GM21515 (cell line): ENCODE results near the gene PRR36.

Source experiments
- ATAC-seq: cut with Tn5 transposase; IDR thresholded peaks from one replicate; pipeline ENCODE4 v1.9.1; 2021; ENCODE audit not compliant: unreplicated experiment

Gene PRR36

DNA sequence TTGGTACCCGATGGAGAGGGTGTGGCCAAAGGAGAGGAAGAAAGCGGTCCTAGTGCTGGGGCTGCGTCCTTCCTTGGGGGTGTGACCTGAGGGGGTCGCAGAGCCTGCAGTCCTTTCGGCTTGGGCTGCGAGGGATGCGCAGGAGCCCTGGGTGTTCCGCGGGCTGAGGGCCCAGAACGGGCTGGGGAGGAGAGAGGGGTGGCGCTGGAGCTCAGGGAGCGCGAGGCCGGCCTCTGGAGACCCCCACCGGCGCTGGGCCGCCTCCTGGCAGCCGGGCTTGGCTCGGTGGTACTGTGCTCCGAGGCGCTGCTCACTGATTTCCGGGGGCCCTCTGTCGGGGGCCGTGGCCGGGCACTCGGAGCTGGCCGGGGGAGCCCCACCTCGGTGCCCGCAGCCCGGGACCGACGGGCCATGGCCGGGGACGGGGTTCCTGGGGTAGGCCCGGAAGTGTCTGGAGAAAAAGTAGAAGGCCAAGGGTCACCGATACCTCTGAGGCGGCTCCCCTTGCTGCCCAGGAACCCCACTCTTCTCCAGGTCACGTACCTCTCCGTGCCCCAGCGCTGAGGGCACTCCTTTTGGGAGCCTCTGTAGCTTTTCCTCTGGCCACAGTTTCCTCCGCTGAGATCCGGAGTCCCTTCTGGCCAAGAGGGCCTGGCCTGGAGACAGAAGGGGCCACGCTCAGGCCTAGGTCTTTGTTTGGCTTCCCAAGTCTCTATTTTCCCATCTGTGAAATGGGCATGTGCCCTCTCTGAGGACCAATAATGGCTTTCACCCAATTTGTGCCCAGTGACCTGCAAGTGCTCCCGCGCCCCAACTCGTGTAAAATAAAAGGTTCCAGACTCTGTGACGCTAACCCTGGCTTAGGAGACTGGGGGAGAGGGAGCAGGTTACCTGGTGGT is 1.6 kb downstream of the PRR36 start:
- ATAC-seq, result no peak

- ATAC-seq, result no peak
Observed at GRCh38 chr19:7871437-7872305, 2.5 kb downstream of the PRR36 start.

GRCh38 chr19:7870571-7871436 is 3.4 kb downstream of the PRR36 start:
- ATAC-seq, result no peak

DNA sequence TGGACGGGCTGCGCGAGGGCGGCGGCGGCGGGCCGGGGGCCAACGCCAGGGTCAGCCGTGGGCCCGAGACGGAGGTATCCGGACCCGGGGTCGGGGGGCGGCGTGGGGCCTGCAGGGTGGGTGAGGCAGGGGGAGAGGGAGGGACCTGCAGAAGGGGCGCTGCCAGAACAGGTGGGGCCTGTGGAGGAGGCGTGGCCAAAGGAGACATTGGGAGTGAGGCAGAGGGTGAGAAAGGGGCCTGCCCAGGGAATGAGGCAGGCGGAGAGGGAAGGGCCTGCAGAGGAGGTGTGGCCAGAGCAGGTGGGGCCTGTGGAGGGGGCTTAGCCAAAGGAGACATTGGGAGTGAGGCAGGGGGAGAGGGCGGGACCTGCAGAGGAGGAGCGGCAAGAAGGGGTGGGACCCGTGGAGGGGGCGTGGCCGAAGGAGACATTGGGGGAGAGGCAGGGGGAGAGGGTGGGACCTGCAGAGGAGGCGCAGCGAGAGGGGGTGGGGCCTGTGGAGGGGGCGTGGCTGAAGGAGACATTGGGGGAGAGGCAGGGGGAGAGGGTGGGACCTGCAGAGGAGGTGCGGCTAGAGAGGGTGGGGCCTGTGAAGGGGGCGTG is 4.2 kb downstream of the PRR36 start:
- peak; percentile 2 for ATAC-seq

DNA sequence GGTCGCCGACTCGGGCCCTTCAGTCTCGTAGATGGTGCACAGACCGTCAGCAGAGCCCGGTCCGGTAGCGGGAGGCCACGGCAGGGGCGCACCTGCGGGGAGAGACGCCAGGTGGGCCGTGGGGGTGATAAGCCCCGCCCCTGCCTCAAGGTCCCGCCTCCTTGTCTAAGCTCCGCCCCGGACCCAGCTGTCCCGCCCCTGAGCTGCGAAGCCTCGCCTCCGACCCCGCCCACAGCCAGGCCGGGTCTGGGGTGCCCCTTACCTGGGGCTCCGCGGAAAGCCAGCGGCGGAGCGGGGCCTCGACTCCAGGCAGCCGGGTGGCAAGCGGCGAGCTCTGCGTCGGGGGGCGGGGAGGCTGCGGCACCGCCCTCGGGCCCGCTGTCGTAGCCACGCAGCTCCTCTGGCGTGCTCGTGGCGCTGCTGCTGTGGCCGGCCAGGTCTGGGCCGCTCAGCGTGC is 4.7 kb downstream of the PRR36 start:
- ATAC-seq, result peak; percentile 50

DNA sequence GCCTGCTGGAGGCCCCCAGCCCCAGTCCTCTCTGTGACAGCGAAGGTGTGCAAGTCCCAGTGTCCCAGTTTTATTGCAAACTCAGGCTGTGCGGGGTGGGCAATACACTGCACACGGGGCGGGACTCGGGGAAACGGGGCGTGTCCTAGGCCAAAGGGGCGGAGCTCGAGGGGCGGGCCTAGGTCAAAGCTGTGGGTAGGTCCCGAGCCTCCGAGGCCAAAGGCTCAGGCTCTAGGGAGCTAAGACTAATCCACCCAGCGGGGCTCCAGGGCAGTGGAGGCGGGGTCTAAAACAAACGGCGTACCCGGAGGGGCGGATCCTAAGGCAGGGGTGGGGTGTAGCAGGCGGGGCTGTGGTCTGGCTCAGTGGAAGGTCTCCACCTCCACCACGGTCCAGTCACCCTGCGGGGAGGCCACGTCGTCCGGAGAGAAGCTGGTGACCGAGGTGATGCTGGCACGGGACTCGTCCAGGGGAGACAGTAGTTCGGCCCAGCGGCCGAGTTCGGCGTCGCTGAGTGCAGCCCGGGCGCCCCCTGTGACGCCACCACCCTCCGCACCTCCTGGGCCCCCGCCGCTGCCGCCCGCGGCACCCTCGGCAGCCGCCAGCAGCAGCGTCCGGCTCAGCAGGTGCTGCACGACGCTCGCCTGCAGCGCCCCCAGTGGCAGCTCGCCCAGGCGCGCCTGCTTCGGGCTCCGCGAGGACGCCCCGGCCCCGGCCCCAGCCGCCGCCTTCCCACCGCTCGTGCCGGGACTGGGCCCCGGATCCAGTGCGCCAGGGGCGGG is 5.3 kb downstream of the PRR36 start:
- peak; percentile 55 for ATAC-seq

DNA sequence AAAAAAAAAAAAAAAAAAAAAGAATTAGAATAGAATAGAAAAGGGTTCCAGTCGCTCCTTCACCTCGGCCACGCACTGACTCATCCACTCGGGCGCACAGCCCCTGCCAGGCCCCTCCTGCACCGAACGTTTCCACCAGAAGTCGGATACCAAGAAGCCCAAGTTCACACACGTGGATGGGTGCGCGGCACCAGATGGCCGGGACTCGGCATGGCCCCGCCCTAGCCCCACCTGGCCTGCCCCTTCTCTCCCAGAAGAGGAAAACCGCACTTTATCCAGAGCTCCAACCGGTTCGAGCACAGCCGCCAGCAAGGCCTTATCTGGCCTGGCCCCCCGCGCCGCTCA is 5.9 kb downstream of the PRR36 start:
- ATAC-seq, result no peak

GRCh38 chr19:7867092-7867844 is 6.9 kb downstream of the PRR36 start:
- no peak for ATAC-seq

GRCh38 chr19:7866399-7867091 is 7.6 kb downstream of the PRR36 start:
- no peak for ATAC-seq

DNA sequence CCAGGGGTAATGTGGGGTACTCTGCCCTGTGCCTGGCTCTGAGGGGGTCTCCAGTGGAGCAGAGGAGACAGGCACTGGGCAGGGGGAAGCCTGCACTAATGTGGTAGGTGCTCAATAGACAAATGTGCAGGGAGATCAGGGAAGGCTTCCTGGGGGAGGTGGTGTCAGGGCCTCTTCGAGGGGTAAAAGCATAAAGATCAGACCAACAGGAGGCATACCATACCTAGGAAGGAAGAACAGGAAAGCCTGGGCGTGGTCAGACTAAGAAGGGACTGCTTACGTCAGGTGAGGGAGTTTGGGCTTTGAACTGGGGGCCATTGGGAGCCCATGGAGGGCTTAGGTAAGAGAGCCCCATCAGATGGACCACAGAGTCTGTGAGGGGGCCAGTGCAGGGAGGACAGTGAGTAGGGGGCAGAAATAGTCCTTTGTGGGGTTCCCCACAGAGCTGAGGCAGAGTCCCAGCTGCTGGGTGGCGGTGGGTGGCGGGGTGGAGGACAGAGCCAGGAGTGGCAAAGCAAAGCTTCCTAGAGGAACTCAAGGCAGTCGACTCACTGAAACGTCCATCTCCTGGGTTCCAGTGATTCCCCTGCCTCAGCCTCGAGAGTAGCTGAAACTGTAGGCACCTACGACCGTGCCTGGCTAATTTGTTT is 8.8 kb downstream of the PRR36 start:
- no peak for ATAC-seq

- no peak for ATAC-seq
Observed at GRCh38 chr19:7864690-7865074, 9.5 kb downstream of the PRR36 start.

- ATAC-seq, result no peak
Observed at GRCh38 chr19:7863971-7864689, 10.1 kb downstream of the PRR36 start.

GRCh38 chr19:7863157-7863970 is 10.8 kb downstream of the PRR36 start:
- no peak for ATAC-seq

DNA sequence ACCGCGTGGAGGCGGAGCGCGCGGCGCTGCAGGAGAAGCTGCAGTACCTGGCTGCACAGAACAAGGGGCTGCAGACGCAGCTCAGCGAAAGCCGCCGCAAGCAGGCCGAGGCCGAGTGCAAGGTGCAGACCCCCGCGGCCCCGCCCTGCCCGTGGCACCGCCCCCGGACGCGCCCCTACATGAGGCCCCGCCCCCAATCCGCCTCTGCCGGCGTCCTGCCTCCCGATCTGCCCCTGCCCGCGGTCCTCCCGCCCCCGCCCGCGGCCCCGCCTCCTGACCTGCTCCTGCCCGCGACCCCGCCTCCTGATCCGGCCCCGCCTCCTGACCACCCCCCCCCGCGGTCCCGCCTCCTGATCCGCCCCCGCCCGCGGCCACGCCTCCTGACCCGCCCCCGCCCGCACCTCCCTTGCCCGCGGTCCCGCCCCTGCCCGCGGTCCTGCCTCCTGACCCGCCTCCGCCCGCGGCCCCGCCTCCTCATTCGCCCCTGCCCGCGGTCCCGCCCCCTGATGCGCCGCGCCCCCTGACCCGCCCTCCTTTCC is 11.7 kb downstream of the PRR36 start:
- ATAC-seq, result no peak

DNA sequence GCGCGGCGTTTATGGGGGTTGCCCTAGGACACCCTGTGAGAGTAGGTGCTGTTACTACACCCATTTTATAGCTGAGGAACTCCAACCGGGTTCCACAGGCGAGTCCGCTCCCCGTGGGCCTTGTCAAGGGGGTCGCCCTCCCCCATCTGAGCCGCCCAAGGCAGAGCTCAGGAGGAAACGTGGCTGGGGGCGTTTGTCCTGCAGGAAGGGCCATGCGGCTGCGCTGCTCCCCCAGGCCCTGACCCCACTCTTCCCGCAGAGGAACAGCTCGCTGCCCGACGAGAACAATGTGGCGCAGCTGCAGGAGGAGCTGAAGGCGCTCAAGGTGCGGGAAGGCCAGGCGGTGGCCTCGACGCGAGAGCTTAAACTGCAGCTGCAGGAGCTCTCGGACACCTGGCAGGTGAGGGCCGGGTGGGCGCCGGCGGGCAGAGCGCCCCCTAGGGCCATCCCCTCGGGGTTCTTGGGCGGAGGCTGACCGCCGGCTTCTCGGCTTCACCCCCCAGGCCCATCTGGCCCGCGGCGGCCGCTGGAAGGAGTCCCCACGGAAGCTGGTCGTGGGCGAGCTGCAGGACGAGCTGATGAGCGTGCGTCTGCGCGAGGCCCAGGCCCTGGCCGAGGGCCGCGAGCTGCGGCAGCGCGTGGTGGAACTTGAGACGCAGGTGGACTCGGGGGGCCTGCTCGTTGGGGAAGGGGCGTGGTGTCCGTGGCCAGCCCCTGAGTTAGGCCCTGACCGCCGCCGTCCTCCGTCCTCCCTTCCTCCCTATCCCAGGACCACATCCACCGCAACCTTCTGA is 12.4 kb downstream of the PRR36 start:
- no peak for ATAC-seq
